Muscle of arm (tissue), 12 donors: ENCODE results near the gene IRS1. TPM values are rescaled to one million over a fixed set of nuclear protein-coding genes. Genes with fewer than 3 reads are reported as not detected.

ENCODE experiments used
- DNase-seq: peaks from one replicate; pipeline ENCODE4 v3.0.0-alpha.2; 2013
- polyA plus RNA-seq, 12 donors: library from polyadenylated mRNA; unstranded; fragments of 120-200 nt; gene quantifications; one replicate each; pipeline ENCODE4 v1.2.1, GENCODE V29; 2013; ENCODE audit not compliant: insufficient read length in 12 of 12

Gene IRS1
- polyA plus RNA-seq, 12 donors: 13.9 to 37.4 (median 19.4) TPM; not detected in 1

DNA sequence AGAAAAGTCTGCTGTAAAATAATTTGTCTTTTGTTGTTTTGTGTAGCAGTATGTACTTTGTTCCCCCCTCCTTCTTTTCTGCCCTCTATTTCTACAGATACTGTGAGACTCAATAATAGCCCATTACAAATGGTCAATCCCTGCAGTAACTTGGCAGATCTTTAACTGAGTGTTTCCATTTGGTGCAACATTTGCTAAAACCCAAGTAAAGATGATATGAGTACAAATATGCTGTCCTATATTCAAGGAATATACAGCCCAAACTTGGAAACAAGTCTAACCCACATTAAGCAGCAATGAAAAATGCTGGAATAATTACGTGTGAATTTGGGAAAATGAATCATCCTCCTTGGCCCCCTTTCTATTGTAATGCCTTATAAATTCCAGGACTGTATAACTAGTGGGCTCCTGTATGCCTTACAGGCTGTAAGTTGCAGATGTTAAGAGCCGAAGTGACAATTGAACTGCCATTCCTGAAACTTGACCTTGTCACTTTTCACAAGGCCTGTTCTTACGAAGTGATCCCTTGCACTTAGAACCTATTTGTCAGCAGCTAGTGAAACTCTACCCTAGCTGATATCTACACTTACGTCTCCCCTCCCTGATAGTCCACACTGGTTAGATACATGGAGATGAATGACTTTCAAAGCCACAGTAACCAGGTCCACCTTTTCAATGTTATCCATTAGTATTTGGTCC is 104.9 kb downstream of the IRS1 start:
- DNase-seq: no peak

DNA sequence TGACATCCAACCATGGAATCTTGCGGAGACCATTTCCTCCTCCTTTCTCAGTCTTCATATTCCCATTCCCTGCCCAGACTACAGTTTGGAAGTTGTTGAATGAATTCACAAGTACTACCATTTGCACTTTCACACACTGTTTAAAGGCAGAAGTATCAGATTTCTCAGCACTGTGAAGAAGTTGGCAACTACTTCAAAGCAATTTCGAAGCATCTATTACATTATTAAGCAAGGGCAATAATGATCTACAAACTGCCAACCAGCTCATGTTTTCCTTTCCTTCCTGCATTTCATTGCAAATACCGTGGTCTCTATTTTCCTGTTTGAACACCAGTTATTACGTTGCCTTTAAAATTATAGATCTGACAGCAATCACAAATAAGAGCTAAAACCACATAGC is 105.5 kb downstream of the IRS1 start:
- no peak for DNase-seq

GRCh38 chr2:226693521-226693920 is 106.1 kb downstream of the IRS1 start:
- DNase-seq: no peak

- no peak for DNase-seq
Measured at GRCh38 chr2:226692521-226693126, 107.0 kb downstream of the IRS1 start.

DNA sequence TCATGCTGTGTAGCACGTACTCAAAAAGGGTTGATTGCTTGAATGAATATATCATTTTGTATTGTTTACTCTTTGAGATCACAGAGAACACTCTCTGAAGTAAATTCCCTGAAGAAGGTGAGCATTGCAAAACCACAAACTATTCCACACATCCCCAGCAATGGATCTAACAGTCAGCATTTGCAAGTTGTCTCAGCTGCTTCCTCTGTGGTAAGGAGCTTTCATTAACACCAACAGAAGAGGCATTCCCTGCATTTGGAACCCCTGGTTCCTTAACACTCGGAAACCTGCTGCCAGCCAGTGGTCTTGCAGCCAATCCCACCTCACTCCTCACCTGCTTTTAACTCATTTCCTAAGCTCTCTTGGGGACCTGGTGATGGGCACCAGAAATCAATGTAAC is 108.4 kb downstream of the IRS1 start:
- no peak for DNase-seq

GRCh38 chr2:226690461-226691024 is 109.1 kb downstream of the IRS1 start:
- no peak for DNase-seq

- no peak for DNase-seq
Measured at GRCh38 chr2:226687641-226688253, 111.9 kb downstream of the IRS1 start.

DNA sequence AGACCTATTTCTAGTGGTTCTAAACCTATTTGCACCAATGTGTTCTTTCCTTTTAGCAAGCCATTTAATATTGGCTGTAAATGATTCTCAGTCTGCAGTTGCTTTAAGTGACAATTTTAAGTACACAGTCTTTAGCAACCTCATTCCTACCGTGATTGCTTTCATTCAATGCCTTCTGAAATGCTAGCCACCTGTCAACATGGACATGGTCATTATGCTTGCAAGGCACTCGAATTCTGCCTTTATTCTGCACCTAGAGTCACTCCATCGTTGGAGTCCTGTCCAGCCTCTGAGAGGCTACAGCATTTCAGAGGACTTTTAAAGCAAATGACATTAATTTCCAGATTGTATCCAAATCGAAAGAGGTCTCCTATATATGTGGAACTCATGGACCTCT is 115.1 kb downstream of the IRS1 start:
- no peak for DNase-seq

GRCh38 chr2:226683944-226684562 is 115.6 kb downstream of the IRS1 start:
- no peak for DNase-seq

- DNase-seq: no peak
Measured at GRCh38 chr2:226683196-226683595, 116.4 kb downstream of the IRS1 start.

Other genes with a start within 250 kb of the IRS1 start
- 10 to 100 TPM in 11 of 12 donors, not detected in 1; 12.0 to 20.8 (median 17.1) TPM for gene RHBDD1, start 36.2 kb upstream of the IRS1 start, polyA plus RNA-seq